ENCODE results near the gene FAF2. TPM values are rescaled to one million over a fixed set of nuclear protein-coding genes. Genes with fewer than 3 reads are reported as not detected.

The FAF2 gene
- total and polyA plus RNA-seq, 4 donors, result 5.0 to 31.4 (median 18.9) TPM

Other genes starting within 250 kb of the FAF2 start
- gene SIMC1, start 210.0 kb upstream of the FAF2 start, total RNA-seq, result 10 to 100 TPM; 13.7 to 19.7 TPM
- gene SIMC1, start 210.0 kb upstream of the FAF2 start, polyA plus RNA-seq, result 1 to 10 TPM; 2.6 to 4.6 TPM
- gene KIAA1191, start 86.6 kb upstream of the FAF2 start, total RNA-seq, result 10 to 100 TPM; 77.7 to 78.4 TPM
- 10 to 100 TPM; 57.2 to 78.0 TPM for gene KIAA1191, start 86.6 kb upstream of the FAF2 start, polyA plus RNA-seq
- gene ARL10, start 82.9 kb upstream of the FAF2 start, total RNA-seq, result 10 to 100 TPM; 13.3 to 32.4 TPM
- gene ARL10, start 82.9 kb upstream of the FAF2 start, polyA plus RNA-seq, result 1 to 10 TPM; 1.1 to 8.3 TPM
- 10 to 100 TPM in 1 of 2 donors, 1 to 10 TPM in 1; 9.7 to 19.2 TPM for gene NOP16, start 59.8 kb upstream of the FAF2 start, total RNA-seq
- gene NOP16, start 59.8 kb upstream of the FAF2 start, polyA plus RNA-seq, result 10 to 100 TPM; 12.3 to 15.0 TPM
- gene HIGD2A, start 59.6 kb upstream of the FAF2 start, total RNA-seq, result 10 to 100 TPM; 46.8 to 60.9 TPM
- gene HIGD2A, start 59.6 kb upstream of the FAF2 start, polyA plus RNA-seq, result 10 to 100 TPM; 69.2 to 75.5 TPM
- 100 to 1,000 TPM in 1 of 2 donors, 10 to 100 TPM in 1; 86.7 to 124 TPM for gene CLTB, start 31.8 kb upstream of the FAF2 start, total RNA-seq
- gene CLTB, start 31.8 kb upstream of the FAF2 start, polyA plus RNA-seq, result 100 to 1,000 TPM; 143 to 160 TPM
- gene RNF44, start 89.0 kb downstream of the FAF2 start, total RNA-seq, result 10 to 100 TPM; 23.2 to 40.6 TPM
- gene RNF44, start 89.0 kb downstream of the FAF2 start, polyA plus RNA-seq, result 10 to 100 TPM in 1 of 2 donors, 1 to 10 TPM in 1; 8.5 to 13.4 TPM
- gene CDHR2, start 101.0 kb downstream of the FAF2 start, total RNA-seq, result not detected
- gene CDHR2, start 101.0 kb downstream of the FAF2 start, polyA plus RNA-seq, result 10 to 100 TPM in 1 of 2 donors, under 1 TPM in 1; 0.08 to 21.5 TPM
- under 1 TPM; 0.81 to 0.87 TPM for gene GPRIN1, start 161.8 kb downstream of the FAF2 start, total RNA-seq
- gene GPRIN1, start 161.8 kb downstream of the FAF2 start, polyA plus RNA-seq, result under 1 TPM; 0.15 to 0.50 TPM
- not detected for gene SNCB, start 182.1 kb downstream of the FAF2 start, total RNA-seq
- not detected for gene SNCB, start 182.1 kb downstream of the FAF2 start, polyA plus RNA-seq
- gene EIF4E1B, start 182.3 kb downstream of the FAF2 start, total RNA-seq, result not detected
- gene EIF4E1B, start 182.3 kb downstream of the FAF2 start, polyA plus RNA-seq, result not detected
- gene TSPAN17, start 199.1 kb downstream of the FAF2 start, total RNA-seq, result 10 to 100 TPM; 17.9 to 22.9 TPM
- gene TSPAN17, start 199.1 kb downstream of the FAF2 start, polyA plus RNA-seq, result 10 to 100 TPM; 13.9 to 21.1 TPM